Femur (tissue), 1 donor: ENCODE measurements around the gene FIGLA.
"Not testable (repeated sequence)": the region's sequence is repeated elsewhere in the genome, so short reads cannot be mapped to it uniquely, and the experiment has no call there.

Source experiments
- DNase-seq: peaks from one replicate; pipeline ENCODE4 v3.0.0-alpha.2; 2017

Gene FIGLA

GRCh38 chr2:70807828-70808118, 17.3 kb upstream of the FIGLA start:
- no peak for DNase-seq

- no peak for DNase-seq
Observed at GRCh38 chr2:70807102-70807827, 16.8 kb upstream of the FIGLA start.

DNA sequence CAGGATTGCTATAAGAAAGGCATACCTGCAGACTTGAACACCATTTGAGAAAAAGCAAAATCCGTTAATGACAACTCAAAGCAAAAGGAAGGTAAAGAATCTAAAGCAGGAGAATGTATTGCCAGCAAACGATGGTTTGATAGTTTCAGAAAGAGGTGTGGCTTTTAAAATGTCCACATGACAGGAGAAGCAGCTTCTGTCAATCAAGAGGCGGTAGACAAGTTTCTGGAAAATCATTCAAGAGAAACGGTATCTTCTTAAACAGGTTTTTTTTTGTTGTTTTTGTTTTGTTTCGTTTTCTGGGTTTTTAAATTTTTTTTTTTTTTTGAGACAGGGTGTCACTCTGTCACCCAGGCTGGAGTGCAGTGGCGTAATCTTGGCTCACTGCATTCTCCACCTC, 16.2 kb upstream of the FIGLA start:
- DNase-seq = no peak

- DNase-seq = no peak
Observed at GRCh38 chr2:70806013-70806412, 15.6 kb upstream of the FIGLA start.

DNA sequence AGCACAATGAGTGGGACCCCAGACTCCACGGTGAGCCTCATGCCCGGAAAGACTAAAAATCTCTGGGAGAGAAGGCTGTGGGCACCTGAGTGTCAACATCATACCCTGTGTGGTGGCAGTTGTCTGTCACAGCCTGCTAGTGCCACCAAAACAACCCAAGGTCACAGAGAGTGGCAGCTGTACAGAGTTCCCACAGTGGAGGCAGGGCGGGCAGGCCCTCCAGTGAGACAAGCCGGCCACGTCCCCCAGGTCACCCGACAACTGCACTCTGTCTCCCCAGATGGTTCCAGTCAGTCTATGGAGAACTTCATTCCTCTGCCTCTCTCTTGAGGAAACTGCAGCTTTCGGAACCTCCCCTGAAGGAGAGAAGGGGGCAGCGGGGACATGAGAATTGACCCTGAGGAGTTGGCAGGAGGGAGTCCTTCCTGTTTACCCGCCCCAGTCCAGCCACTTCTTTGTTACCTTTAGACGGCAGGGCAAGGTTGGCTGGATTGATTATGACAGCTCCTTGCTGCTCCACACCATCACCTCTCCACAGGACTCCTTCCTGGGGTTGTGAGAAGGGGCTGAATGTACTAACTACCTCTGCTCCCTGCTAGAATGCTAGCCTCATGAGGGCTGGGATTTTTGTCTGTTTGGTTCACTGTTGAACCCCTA, 11.3 kb upstream of the FIGLA start:
- no peak for DNase-seq

DNA sequence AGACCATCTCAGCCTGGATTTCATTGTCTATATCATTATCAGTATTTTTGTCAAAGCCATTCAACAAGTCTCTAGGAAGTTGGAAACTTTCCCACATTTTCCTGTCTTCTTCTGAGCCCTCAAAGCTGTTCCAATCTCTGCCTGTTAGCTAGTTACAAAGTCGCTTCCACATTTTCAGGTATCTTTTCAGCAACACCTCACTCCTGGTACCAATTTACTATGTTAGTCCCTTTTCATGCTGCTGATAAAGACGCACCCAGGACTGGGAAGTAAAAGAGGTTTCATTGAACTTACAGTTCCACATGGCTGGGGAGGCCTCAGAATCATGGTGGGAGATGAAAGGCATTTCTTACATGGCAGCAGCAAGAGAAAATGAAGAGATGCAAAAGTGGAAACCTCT, 9.3 kb upstream of the FIGLA start:
- DNase-seq = no peak

DNA sequence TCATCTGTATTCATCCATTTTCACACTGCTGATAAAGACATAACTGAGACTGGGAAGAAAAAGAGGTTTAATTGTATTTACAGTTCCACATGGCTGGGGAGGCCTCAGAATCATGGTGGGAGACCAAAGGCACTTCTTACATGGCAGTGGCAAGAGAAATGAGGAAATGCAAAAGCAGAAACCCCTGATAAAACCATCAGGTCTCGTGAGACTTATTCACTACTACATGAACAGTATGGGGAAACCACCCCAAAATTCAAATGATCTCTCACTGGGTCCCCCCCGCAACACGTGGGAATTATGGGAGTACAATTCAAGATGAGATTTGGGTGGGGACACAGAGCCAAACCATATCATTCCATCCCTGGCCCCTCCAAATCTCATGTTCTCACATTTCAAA, 7.6 kb upstream of the FIGLA start:
- not testable (repeated sequence) for DNase-seq

DNA sequence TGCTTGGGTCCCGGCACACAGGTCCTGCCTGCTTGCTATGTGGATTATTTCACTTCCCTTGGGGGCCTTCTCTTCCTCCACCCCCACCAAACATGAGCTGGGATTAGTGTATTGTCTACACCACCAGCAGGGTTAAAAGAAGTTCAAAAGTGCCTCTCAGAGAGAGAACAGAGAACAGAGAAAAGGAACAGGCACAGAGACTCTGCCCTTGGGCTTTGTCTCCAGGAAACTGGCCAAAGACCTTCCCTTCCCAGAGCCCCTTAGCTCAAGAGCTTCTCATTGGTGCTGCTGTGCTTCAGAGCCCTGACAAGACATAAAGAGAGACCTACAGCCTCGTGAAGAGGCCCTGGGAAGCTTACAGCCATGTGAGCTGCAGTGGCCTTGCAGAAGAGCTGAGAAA, 7.1 kb upstream of the FIGLA start:
- DNase-seq = no peak

GRCh38 chr2:70796262-70796661, 5.8 kb upstream of the FIGLA start:
- no peak for DNase-seq

DNA sequence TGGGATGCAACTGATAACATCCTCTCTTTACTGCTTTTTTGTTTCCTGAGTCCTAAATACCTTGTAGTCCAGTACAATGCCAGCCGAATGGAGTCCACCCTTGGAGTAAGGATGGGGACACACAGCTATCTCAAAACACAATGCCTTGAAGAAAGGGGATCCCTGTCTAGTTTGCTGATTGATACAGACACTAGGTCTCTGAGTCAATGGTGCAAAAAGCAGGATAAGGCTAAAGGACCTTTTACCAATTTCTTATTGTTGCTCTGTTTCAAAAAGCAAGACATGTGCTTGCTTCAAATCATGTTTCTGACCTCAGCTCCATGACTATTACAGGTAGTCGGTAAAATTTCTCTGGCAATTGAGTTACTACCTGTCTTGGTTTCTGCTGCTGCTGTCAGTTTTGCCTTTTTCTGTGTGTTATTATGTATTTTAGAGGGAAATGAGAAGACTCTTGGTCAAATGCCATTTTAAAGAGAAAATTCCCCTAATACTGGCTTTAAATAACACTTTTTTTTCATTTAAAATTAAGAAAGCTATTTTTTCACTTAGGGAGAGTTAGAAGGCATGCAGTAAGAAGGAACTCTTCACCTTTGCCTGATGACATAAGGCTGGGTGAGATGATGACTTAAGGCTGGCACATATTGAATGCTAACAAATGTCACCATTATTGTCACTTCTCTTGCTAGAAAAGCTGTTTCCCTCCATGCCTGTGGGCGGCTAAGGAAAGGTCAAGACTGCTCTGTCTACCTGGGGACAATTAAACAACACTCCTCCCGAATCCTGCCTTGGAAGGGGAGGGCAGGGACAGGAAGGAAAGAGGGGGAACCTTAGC, 4.9 kb upstream of the FIGLA start:
- no peak for DNase-seq

DNA sequence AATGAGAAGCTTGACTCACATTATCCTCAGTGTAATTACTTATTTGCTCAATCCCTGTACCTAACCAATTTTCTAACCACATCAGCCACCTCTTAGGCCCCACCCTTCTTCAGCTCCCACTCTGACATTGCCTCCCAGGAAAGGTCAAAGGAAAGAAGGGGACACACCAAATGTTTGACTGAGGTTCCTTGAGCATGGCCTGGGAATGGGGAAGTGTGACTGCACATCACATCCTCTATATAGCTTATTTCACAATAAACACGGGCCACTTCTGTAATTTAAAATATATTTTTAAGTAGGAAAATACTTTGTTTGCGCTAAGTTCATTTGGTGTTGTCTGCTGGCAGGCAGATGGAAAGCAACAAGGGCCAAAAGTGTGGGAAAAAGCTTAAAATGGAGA, 3.0 kb upstream of the FIGLA start:
- DNase-seq = no peak

- DNase-seq = peak; percentile 77
Observed at GRCh38 chr2:70789304-70790135, 923 bp downstream of the FIGLA start.

DNA sequence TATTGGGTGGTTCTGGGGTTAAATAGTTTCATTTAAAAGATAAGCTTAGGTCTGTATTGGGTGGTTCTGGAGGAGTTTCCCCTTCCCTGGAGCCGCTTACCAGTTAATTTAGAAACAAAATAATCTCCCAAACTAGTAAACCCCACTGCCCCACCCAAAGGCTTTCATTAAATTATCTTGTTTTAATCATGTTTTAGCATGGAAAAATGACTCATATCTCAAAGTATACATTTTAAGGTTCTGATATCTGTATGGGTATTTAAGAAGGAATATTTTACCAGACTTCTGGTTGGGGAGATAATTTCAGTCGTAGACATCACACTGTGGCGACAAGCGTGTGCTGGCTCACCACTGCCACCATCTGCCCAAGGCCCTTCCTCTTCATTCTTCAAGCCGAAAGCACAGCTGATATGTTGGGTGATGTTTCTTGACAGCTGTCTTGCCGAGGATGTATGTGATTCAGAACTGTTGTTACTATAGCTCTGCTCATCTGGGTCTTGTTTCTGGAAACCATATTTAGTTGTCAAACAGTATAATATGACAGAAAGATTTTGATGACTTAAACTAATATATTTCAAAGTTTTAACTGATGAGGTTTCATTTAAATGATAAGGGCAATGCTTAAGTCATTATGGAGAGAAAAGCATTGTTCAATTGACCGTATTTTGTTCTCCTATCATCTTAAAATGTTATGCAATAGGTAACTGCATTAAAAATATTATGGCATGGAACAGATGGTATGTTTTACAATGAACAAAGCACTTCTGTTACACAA, 5.1 kb downstream of the FIGLA start:
- DNase-seq = peak; percentile 55

DNA sequence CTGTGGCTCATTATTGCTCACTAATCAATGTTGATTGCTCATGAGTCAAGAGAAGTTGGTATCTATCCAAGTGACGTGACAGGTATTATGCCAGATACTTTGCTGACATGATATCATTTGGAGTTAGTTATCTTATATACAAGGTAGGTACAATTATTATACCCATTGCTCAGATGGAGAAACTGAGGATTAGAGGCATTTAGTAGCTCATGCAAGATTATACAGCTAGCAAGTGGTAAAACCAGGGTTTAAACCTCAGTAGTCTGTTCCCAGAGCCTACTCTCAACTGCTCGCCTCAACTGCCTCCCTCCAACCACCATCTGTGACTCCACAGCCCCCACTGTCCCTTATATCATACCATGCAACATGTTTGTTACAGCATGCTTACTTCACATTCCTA, 6.1 kb downstream of the FIGLA start:
- DNase-seq = no peak

DNA sequence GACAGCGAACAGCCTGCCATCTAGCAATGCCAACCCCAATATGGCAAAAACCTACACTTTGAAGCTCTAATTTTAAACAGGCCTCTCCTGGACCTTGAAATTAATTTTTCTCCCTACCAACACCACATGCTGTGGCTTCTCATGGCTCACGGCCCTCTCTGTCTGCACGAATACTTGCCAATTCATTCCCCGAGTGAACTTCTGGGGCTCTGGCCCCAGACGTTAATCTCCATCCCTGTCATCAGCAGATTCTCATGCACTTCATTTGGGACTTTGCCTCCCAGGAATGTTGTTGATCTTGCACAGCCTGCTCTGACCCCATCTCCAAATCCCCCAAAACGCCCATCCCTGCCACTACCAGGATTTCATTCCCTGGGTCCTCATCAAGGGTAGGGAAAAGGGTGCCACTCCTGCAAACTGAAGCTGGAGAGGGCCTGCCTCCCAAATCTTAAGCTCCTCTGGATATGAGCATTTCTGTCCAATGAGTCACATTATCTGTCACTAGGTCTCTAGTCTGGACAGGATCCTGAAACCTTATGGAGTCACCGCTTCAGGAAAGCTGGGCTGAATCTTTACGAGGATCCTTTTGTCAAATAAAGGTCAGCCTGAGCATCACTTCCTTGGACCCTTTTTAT, 10.4 kb downstream of the FIGLA start:
- peak; percentile 28 for DNase-seq

GRCh38 chr2:70779491-70779890, 11.0 kb downstream of the FIGLA start:
- peak; percentile 23 for DNase-seq

DNA sequence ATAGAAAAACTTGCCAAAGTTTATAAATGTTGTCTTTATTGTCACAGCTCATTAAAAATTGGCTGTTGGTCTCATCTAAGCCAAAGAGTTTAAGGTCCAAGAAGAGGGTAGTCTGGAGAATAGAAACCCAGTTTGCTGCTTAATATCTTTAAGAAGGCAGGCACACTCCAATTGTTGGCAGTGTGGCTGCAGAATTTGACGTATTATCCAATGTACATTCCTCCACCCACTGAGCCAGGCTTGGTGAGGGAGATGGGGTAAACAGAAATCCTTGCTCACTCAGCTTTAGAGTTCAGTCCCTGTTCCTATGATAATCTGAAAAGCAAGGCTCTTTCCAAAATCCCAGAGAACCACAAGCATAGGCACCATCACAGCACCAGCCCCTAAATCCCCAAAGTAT, 11.8 kb downstream of the FIGLA start:
- DNase-seq = no peak

- DNase-seq = no peak
Observed at GRCh38 chr2:70777450-70777849, 13.0 kb downstream of the FIGLA start.

DNA sequence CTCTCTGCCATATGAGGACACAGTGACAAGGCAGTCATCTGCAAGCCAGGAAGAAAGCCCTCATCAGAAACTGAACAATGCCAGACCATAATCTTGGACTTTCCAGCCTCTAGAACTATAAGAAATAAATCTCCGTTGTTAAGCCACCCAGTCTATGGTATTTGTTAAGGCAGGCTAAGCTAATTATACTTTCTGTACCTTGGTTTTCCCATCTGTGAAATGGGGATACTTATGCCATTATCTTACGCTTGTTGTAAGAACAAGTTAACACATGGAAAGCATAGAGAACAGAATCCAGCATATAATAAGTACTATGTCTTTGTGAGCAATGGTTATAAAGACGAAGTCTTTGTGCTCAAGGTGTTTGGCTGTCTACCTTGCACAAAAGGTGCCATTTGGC, 14.2 kb downstream of the FIGLA start:
- DNase-seq = no peak

- no peak for DNase-seq
Observed at GRCh38 chr2:70775141-70775540, 15.3 kb downstream of the FIGLA start.

GRCh38 chr2:70772486-70773155, 17.8 kb downstream of the FIGLA start:
- DNase-seq = no peak
